GM19099 (cell line): ENCODE results near the gene ALLC.

Experiments used
- POLR2A ChIP-seq: IDR thresholded peaks from 3 replicates; pipeline ENCODE4 v1.6.1; 2011; ENCODE audit warnings: low read depth; ENCODE audit not compliant: insufficient read length; ENCODE audit errors: extremely low read depth

Gene ALLC

GRCh38 chr2:3659447-3660432 is 1.7 kb downstream of the ALLC start:
- no peak for TF ChIP-seq POLR2A

GRCh38 chr2:3661149-3661660 is 3.2 kb downstream of the ALLC start:
- no peak for TF ChIP-seq POLR2A

GRCh38 chr2:3662239-3662638 is 4.2 kb downstream of the ALLC start:
- TF ChIP-seq POLR2A, result no peak

GRCh38 chr2:3664118-3664517 is 6.1 kb downstream of the ALLC start:
- TF ChIP-seq POLR2A, result no peak

- TF ChIP-seq POLR2A, result no peak
These were observed 6.9 kb downstream of the ALLC start for GRCh38 chr2:3664925-3665324.

GRCh38 chr2:3665886-3666612 is 8.0 kb downstream of the ALLC start:
- no peak for TF ChIP-seq POLR2A

- no peak for TF ChIP-seq POLR2A
These were observed 8.6 kb downstream of the ALLC start for GRCh38 chr2:3666613-3666975.

- TF ChIP-seq POLR2A, result no peak
These were observed 9.2 kb downstream of the ALLC start for GRCh38 chr2:3667151-3667631.

- TF ChIP-seq POLR2A, result no peak
These were observed 11.7 kb downstream of the ALLC start for GRCh38 chr2:3669656-3670055.

- no peak for TF ChIP-seq POLR2A
These were observed 12.4 kb downstream of the ALLC start for GRCh38 chr2:3670376-3670775.

GRCh38 chr2:3670941-3671340 is 12.9 kb downstream of the ALLC start:
- no peak for TF ChIP-seq POLR2A

- no peak for TF ChIP-seq POLR2A
These were observed 15.1 kb downstream of the ALLC start for GRCh38 chr2:3672861-3673678.

GRCh38 chr2:3674066-3674845 is 16.3 kb downstream of the ALLC start:
- no peak for TF ChIP-seq POLR2A

GRCh38 chr2:3675687-3676086 is 17.7 kb downstream of the ALLC start:
- TF ChIP-seq POLR2A, result no peak

GRCh38 chr2:3677436-3677835 is 19.4 kb downstream of the ALLC start:
- TF ChIP-seq POLR2A, result no peak

- no peak for TF ChIP-seq POLR2A
These were observed 20.2 kb downstream of the ALLC start for GRCh38 chr2:3678212-3678611.
